Left hindlimb (tissue), 1 donor: ENCODE measurements around the gene RHBDL1.
"Not testable (repeated sequence)": the region's sequence is repeated elsewhere in the genome, so short reads cannot be mapped to it uniquely, and the experiment has no call there.

Source experiments
- DNase-seq: peaks from one replicate; pipeline ENCODE4 v3.0.0-alpha.2; 2018

Gene RHBDL1

DNA sequence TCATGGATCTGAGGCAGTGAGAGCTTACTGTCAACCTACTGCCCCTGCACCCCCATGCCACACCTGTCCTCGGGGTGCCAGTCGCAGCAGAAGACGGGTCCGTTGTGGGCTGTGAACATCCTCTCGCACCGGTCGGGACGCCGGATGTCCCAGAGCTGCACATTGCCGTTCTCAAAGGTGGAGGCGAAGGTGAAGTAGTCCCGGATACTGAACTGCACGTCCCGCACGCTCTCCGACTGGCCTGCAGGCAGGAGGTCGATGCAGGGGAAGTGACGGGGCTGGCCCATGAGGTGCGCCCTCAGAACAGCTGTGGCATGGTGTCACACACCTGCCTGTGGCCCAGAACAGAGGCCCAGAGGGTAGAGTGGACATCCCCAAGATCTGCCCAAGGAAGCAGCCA is 12.0 kb downstream of the RHBDL1 start:
- DNase-seq, result no peak

- no peak for DNase-seq
These were observed 13.9 kb downstream of the RHBDL1 start for GRCh38 chr16:689175-689897.

DNA sequence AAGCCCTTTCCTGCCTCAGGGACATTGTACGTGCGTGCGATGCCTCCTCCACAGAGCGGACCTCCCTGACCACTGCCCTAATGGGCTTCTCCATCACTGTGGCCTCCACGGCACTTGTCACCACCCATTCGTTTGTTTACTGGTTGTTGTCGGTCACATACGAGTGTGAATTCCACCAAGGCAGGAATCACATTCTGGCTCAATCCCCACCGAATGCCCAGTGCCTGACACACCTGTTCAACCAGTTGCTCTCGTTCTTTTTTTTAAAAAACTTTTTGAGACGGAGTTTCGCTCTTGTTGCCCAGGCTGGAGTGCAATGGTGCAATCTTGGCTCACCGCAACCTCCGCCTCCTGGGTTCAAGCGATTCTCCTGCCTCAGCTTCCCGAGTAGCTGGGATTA is 15.8 kb downstream of the RHBDL1 start:
- DNase-seq, result not testable (repeated sequence)

DNA sequence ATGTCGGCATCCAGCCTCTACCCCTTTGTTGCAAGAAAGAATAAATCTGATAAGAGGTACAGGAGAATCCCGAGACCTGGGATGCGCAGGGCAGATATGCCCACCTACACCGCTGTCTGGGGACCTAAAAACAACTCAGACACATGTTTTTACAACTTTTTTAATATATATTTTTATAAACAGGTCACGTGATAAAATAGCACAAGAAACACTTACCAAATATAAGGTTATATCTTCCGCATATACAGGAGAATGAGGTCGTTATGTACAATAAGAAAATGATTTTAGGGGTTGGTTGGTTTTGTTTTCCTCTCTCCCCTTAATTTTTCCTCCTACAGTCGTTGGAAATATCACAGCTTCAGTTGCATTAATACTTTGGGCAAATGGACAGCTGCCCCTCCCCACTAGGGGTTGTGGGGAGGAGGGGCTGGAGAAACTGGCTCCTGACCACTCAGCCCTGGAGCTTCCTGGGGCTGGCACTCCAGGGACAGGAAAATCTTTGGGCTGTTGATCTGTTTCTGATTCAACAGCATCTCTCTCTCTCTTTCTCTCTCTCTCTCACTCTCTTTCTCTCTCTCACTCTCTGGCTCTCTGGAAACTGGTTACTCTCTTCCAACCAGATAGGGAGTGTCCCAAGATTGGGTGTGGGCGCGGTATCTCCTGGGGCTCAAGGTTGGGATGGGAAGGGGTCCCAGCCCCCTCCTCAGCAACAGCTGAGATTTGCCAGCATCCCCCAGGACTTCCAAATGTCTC is 17.1 kb downstream of the RHBDL1 start:
- DNase-seq, result no peak

GRCh38 chr16:693364-693763 is 17.9 kb downstream of the RHBDL1 start:
- DNase-seq, result no peak

DNA sequence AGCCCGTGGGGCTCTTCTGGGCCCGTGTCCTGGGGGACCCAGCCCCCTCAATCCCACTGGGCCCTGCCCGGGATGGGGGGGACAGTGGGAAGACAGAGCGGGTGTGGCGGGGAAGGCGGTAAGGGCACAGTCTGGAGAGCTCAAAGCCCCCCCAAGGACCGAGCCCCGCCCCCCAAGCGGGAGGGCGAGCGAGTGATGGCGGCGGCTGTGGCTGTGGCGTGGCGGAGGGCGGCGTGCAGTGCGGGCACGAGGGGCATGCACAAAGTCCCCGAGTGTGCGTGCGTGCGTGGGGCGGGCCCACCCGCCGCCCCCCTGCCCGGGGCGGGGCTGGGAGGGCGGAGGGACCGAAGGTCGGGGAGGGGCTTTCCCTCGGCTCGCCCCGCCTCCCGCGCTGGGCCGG is 18.3 kb downstream of the RHBDL1 start:
- no peak for DNase-seq

DNA sequence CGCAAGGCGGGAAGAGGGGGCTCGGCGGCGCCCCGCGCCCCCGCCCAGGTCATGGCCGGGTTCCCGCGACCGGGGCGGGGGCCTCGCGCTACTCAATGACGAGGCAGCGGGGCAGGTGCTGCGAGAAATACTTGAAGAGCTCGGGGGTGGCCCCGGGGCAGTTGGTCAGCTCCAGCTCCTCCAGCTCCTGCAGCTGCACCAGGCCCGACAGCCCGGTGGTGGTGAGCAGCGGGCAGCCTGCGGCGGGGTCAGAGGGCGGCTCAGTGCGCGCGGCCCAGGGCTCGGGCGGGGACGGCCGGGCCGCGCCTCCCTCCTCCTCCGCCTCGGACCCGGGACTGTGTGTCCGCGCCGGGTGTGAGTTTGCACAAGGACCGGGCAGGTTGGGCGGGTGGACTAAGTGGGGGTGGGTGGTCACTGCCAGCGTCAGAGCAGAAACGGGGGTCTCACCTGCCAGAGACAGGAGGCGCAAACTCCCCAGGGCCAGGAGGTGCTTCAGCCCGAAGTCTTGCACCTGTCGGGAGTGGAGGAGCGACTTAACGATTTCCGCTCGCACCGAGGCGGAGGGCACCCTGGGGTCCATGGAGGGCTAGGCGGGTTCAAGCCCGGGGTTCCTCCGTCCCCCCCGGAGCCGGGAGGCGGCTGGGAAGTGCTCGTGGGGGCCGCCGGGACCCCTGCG is 18.9 kb downstream of the RHBDL1 start:
- no peak for DNase-seq

DNA sequence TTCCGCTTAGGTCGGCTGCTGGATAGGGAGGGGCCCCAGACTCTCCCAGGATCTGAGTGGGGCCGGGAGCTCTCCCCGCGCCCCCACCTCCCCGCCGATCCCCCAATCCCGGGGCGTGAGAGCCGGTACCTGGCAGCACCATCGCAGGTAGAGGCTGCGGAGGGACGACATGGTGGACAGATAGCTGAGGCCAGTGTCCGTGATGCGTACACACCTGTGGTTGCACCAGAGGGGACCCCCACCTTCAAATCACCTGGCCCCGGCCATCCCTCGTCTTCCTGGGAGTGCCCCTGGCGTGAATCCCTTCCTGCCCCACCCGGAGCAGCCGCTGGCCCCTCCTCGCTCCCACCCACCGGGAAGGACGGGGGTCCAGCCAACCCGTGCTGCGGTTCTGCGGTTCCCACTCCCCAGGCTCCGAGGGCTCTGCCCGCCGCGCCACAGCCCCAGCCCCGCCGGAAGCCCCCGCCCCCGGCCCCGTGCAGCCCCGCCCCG is 19.4 kb downstream of the RHBDL1 start:
- no peak for DNase-seq

DNA sequence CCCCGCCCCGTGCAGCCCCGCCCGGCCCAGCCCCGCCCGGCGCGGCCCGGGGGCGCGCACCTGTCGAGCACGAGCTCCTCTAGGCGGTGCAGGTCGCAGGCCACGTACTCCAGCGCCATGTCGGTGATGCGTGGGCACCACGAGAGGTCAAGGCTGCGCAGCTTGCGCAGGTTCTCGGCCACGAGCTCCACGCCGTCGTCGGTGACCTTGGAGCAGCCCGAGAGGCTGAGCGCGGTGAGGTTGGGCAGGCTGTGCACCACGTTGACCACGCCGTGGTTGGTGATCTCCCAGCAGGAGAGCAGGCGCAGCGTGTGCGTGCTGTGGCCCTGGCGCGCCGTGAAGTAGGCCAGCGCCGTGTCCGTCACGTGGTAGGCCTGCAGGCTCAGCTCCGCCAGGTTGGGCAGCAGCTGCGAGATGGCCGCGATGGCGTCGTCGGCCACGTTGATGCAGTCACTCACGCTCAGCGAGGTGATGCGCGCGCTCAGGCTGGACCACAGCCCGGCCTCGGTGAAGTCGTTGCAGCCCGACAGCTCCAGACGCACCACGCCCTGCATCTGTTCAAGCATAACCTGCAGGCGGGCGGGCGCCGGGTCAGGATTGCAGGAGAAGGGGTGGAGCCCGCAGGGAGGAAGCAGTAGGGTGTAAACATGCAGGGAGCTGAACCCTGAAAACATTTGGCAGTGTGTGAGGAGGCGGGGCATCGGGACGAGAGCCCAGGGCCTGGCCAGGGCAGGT is 20.1 kb downstream of the RHBDL1 start:
- no peak for DNase-seq

GRCh38 chr16:698911-699671 is 23.6 kb downstream of the RHBDL1 start:
- no peak for DNase-seq

DNA sequence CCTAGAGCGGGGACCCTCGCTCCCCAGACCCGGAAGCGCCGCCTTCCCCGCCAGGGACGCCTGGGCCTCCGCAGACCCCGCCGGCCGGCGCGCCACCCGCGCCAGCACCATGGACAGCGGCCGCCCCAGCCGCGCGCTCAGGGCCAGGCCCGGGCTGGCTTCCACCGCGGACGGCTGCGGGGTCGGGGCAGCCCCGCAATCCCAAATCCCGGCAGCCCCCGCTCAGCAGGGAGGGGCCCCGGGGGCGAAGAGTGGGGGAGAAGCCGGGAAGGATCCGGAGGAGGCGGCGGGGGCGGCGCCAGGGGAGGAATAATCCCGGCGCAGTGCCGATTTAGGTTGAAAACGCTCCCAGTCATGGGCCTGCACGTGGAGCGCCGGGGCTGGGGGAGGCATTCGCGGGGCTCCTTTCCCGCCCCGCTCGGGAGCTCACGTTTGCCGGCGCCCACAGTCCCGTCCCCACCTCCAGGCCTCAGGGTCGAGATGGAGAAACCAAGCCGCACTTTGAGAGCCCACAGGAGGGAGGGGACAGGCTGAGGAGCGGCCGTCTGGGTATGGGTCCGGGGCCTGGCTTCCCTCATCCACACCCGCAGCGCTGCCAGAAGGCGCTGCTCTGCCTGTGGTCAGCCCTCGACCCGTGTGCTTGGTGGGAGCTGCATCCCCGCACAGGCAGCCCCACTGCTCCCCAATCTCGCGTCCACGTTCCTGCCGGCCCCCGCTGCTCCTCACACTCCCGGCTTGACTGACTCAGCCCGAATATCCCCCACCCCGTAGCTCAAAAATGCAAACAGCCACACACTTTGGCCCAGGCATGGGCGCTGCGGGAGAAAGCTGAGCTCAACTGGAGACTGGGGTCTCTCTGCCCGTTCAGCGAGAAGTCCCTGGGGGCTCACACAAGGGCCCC is 25.5 kb downstream of the RHBDL1 start:
- DNase-seq, result no peak

DNA sequence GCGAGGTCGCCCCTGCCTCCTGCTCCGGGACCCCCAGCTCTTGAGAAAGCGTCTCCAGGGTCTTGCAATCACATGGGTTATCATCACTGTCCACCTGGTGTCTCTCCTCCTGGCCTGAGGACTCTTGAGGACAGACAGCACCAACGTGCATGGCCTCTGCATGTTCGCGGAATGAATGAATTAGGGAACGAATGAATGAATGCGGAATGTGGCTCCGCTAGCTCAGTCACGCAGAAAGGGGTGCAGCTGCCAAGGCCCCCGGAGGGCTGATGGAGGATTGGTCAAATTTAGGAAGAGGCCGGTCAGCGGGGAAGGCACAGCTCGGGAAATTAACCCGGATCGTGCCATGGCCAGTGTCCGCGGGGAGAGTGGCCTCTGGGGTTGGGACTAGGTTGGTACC is 26.9 kb downstream of the RHBDL1 start:
- no peak for DNase-seq

GRCh38 chr16:703406-703805 is 27.9 kb downstream of the RHBDL1 start:
- no peak for DNase-seq

GRCh38 chr16:704047-704446 is 28.6 kb downstream of the RHBDL1 start:
- no peak for DNase-seq

GRCh38 chr16:704552-705380 is 29.3 kb downstream of the RHBDL1 start:
- no peak for DNase-seq

DNA sequence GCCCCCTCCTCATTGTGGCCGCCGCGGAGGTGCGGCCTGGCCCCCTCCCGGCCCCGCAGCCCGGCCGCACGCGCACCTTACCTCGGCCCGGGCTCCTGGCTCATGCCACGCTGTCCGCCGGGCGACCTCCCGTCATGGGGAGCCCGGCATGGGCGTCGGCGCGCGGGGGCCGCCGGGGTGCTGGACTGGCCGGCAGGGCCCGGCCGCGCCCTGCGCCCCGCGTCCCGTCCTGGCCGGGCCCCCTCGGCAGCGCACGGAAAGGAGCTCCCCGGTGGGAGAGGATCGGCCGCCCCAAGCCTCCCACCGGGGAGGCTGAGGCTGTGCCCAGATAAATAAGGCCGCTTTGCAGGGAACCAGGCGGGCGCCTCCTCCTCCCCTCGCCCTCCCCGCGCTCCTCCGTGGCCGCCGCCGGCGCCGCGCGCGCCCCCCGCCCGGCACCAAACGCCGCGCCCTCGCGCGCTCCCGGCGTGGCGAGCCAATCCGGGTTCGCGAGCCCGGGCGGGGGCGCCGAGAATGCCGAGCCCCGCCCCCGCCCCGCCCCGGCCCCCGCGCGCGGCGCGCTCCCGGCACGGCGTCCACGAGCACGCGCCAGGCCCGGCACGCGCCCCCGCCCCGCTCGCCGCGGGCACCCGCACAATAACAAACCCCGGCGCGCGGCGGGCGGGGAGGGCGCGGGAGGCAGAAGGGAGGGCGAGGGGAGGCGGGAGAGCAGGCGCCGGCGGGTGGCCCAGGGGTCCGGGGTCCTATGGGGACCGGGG is 30.1 kb downstream of the RHBDL1 start, which contains the start of gene FBXL16:
Gene FBXL16 (minus strand): TSS at position 371 of the 758 bp plus-strand sequence. CDS start 8,396 bp downstream, outside the sequence.
- no peak for DNase-seq

- no peak for DNase-seq
These were observed 31.0 kb downstream of the RHBDL1 start for GRCh38 chr16:706189-707061.

GRCh38 chr16:707062-707538 is 31.6 kb downstream of the RHBDL1 start:
- DNase-seq, result no peak
